ENCODE results near the gene ELMOD3.

The ELMOD3 gene

GRCh38 chr2:85439986-85440385 lies 85.4 kb downstream of the ELMOD3 start:
- Histone ChIP-seq H3K27me3 (replicated peaks; ENCODE audit: control insufficient read depth, insufficient read depth, low read length) (no peaks in the 10 kb centered on the region), H3K4me3 (replicated peaks; ENCODE audit: low read depth, low read length) (no peak overlapping the region), H3K36me3 (ENCODE audit: control insufficient read depth, insufficient read depth, low read length) (no peaks in the 10 kb centered on the region)
- no peak for DNase-seq (ENCODE audit: extremely low read depth, insufficient read length)
- TF ChIP-seq, protein P1, sequence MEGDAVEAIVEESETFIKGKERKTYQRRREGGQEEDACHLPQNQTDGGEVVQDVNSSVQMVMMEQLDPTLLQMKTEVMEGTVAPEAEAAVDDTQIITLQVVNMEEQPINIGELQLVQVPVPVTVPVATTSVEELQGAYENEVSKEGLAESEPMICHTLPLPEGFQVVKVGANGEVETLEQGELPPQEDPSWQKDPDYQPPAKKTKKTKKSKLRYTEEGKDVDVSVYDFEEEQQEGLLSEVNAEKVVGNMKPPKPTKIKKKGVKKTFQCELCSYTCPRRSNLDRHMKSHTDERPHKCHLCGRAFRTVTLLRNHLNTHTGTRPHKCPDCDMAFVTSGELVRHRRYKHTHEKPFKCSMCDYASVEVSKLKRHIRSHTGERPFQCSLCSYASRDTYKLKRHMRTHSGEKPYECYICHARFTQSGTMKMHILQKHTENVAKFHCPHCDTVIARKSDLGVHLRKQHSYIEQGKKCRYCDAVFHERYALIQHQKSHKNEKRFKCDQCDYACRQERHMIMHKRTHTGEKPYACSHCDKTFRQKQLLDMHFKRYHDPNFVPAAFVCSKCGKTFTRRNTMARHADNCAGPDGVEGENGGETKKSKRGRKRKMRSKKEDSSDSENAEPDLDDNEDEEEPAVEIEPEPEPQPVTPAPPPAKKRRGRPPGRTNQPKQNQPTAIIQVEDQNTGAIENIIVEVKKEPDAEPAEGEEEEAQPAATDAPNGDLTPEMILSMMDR (IDR thresholded peaks at IDR 0.05; ENCODE audit: insufficient read depth, low read length, poor library complexity, severe bottlenecking) = no peak

GRCh38 chr2:85440729-85441128 lies 86.2 kb downstream of the ELMOD3 start:
- Histone ChIP-seq H3K4me3 (replicated peaks; ENCODE audit: low read depth, low read length) (no peak overlapping the region), H3K27me3 (replicated peaks; ENCODE audit: control insufficient read depth, insufficient read depth, low read length) (no peaks in the 10 kb centered on the region), H3K36me3 (ENCODE audit: control insufficient read depth, insufficient read depth, low read length) (no peaks in the 10 kb centered on the region)
- TF ChIP-seq, protein P1 (IDR thresholded peaks at IDR 0.05; ENCODE audit: insufficient read depth, low read length, poor library complexity, severe bottlenecking) = no peak
- no peak for DNase-seq (ENCODE audit: extremely low read depth, insufficient read length)

All from GM06990 (cell line).